GM23248 (cell line): Measurements from ENCODE around the gene TAL1. TPM values are rescaled to one million over a fixed set of nuclear protein-coding genes. Genes with fewer than 3 reads are reported as not detected.

Experiments used
- DNase-seq: peaks from one replicate; pipeline ENCODE4 v3.0.0-alpha.2; 2015
- H2AFZ ChIP-seq: fragments of 200-600 bp; sonication (generic); 2 replicates; pipeline ENCODE4 v1.6.1; 2016; ENCODE audit warnings: antibody characterized with exemption
- H3F3A ChIP-seq: fragments of 200-600 bp; sonication (generic); 2 replicates; pipeline ENCODE4 v1.6.1; 2016; ENCODE audit warnings: mild to moderate bottlenecking, antibody characterized with exemption, mixed run types; ENCODE audit not compliant: insufficient read depth
- H3K27ac ChIP-seq: fragments of 200-600 bp; sonication (generic); 2 replicates; pipeline ENCODE4 v1.5.1; 2016; ENCODE audit warnings: mild to moderate bottlenecking
- H3K27me3 ChIP-seq: fragments of 200-600 bp; sonication (generic); replicated peaks from 2 replicates; pipeline ENCODE4 v1.6.1; 2016; ENCODE audit warnings: mild to moderate bottlenecking; ENCODE audit not compliant: insufficient read depth
- H3K36me3 ChIP-seq: fragments of 200-600 bp; sonication (generic); 2 replicates; pipeline ENCODE4 v1.6.1; 2016; ENCODE audit warnings: low read depth, mild to moderate bottlenecking
- H3K4me1 ChIP-seq: fragments of 200-600 bp; sonication (generic); 2 replicates; pipeline ENCODE4 v1.6.1; 2016; ENCODE audit warnings: mild to moderate bottlenecking; ENCODE audit not compliant: insufficient read depth
- H3K4me2 ChIP-seq: fragments of 200-600 bp; sonication (generic); one replicate; pipeline ENCODE4 v1.6.1; 2016; ENCODE audit warnings: mild to moderate bottlenecking; ENCODE audit not compliant: unreplicated experiment
- H3K4me3 ChIP-seq: fragments of 200-600 bp; sonication (generic); 2 replicates; pipeline ENCODE4 v1.5.1; 2016; ENCODE audit warnings: mild to moderate bottlenecking
- H3K79me2 ChIP-seq: fragments of 200-600 bp; sonication (generic); 2 replicates; pipeline ENCODE4 v1.6.1; 2016; ENCODE audit warnings: mild to moderate bottlenecking; ENCODE audit not compliant: insufficient read depth
- H3K9ac ChIP-seq: fragments of 200-600 bp; sonication (generic); 2 replicates; pipeline ENCODE4 v1.6.1; 2016; ENCODE audit warnings: mild to moderate bottlenecking
- H3K9me2 ChIP-seq: fragments of 200-600 bp; sonication (generic); 2 replicates; pipeline ENCODE4 v1.6.1; 2016; ENCODE audit warnings: mixed run types, mild to moderate bottlenecking, moderate library complexity; ENCODE audit not compliant: insufficient read depth
- H3K9me3 ChIP-seq: fragments of 200-600 bp; sonication (generic); one replicate; pipeline ENCODE4 v1.6.1; 2017; ENCODE audit warnings: low read depth
- H4K20me1 ChIP-seq: fragments of 200-600 bp; sonication (generic); 2 replicates; pipeline ENCODE4 v1.6.0; 2016; ENCODE audit not compliant: insufficient read depth
- EZH2 ChIP-seq: fragments of 200-600 bp; sonication (generic); IDR thresholded peaks from 2 replicates; pipeline ENCODE4 v1.6.1; 2018; ENCODE audit warnings: antibody characterized with exemption, mild to moderate bottlenecking; ENCODE audit not compliant: insufficient read depth, poor library complexity, severe bottlenecking
- EZH2phosphoT487 ChIP-seq: fragments of 200-600 bp; sonication (generic); IDR thresholded peaks from 2 replicates; pipeline ENCODE4 v1.6.1; 2018; ENCODE audit warnings: antibody characterized with exemption, moderate library complexity, mild to moderate bottlenecking, low read depth; ENCODE audit not compliant: insufficient read depth
- WGBS, 2 experiments: methylation state at CpG; one replicate each; pipeline ENCODE4 v1.1.6; 2015 to 2017; ENCODE audit warnings: low lambda C conversion rate in 2 of 2, low coverage in 1 of 2; ENCODE audit errors: missing lambda C conversion rate in 2 of 2; 5-methylcytosine and 5-hydroxymethylcytosine counted together
- in situ Hi-C: fragments of 300-500 bp; cut with MboI; formaldehyde crosslinking; loops from 2 replicates; pipeline ENCODE4 v1.15.0; 2020
- polyA plus RNA-seq: library from polyadenylated mRNA; unstranded; fragments of >200 nt; fragmentation: Nextera tagmentation; extraction: Ambion mirVana; gene quantifications from 2 replicates; pipeline ENCODE4 v1.2.1, GENCODE V29; 2016
- total RNA-seq: library from RNA; depleted of rRNA; stranded (reverse); fragments of >200 nt; shearing (Covaris generic); gene quantifications from 2 replicates; pipeline ENCODE4 v1.2.3, GENCODE V29; 2014

The TAL1 gene
- total and polyA plus RNA-seq, 2 experiments from 2014 or later: not detected

DNA sequence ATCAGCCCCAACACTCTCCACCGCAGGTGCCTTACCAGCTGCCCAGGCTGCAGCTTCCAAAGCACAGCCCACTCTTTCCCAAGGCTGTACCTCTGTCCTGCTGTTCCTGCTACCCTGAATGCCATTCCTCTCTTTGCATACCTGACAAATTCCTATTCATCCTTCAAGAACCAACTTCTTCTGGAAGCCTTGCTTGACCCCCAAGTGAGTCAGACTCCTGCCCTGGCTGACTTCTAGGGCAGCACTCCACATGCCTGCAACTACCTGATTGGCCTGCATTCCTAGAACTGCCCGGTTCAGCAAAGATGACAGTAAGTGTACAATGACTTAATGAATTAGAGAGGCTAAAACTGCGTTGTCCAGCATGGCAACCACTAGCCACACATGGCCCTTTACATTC lies 21.4 kb downstream of the TAL1 start:
- TF ChIP-seq EZH2phosphoT487 (no peak), EZH2 (no peak)
- Histone ChIP-seq H3K36me3 (no peaks in the 10 kb centered on the region), H3K9me3 (no peaks in the 10 kb centered on the region), H4K20me1 (no peaks in the 10 kb centered on the region), H3K9me2 (no peaks in the 10 kb centered on the region), H3K4me3 (no peak overlapping the region), H3F3A (peaks cover 4% of the 10 kb centered on the region; the same call in 1 of the 2 replicates), H3K27me3 (no peaks in the 10 kb centered on the region), H3K79me2 (no peaks in the 10 kb centered on the region), H3K9ac (no peak overlapping the region), H3K4me1 (peaks cover 9% of the 10 kb centered on the region), H3K27ac (no peak overlapping the region), H2AFZ (no peak overlapping the region), H3K4me2 (no peak overlapping the region)
- DNase-seq: no peak
- in situ Hi-C loops: no loop called here
- WGBS, 2 experiments: 58 to 60% methylated on average over 3 of the region's 3 CpGs

- H3K4me2 ChIP-seq: no peak overlapping the region
- no peak overlapping the region for H3K27ac ChIP-seq
- H3K4me1 ChIP-seq: peaks cover 9% of the 10 kb centered on the region
- H3K9me2 ChIP-seq: no peaks in the 10 kb centered on the region
- no peaks in the 10 kb centered on the region for H3K36me3 ChIP-seq
- H4K20me1 ChIP-seq: no peaks in the 10 kb centered on the region
- DNase-seq: no peak
- peaks cover 4% of the 10 kb centered on the region; the same call in 1 of the 2 replicates for H3F3A ChIP-seq
- H3K79me2 ChIP-seq: no peaks in the 10 kb centered on the region
- TF ChIP-seq EZH2 (no peak), EZH2phosphoT487 (no peak)
- in situ Hi-C loops: no loop called here
- no peak overlapping the region for H2AFZ ChIP-seq
- no peaks in the 10 kb centered on the region for H3K9me3 ChIP-seq
- no peak overlapping the region for H3K9ac ChIP-seq
- no peaks in the 10 kb centered on the region for H3K27me3 ChIP-seq
- WGBS, 2 experiments: 48 to 82% methylated on average over 2 to 3 of the region's 3 CpGs
- no peak overlapping the region for H3K4me3 ChIP-seq
These were observed 22.2 kb downstream of the TAL1 start for GRCh38 chr1:47209725-47210325.

- Histone ChIP-seq H3K27ac (no peak overlapping the region), H2AFZ (no peak overlapping the region), H3K4me2 (no peak overlapping the region), H3K27me3 (no peaks in the 10 kb centered on the region), H3K4me1 (peaks cover 9% of the 10 kb centered on the region), H3K9ac (no peak overlapping the region), H3K79me2 (no peaks in the 10 kb centered on the region), H3K4me3 (no peak overlapping the region), H3K36me3 (no peaks in the 10 kb centered on the region), H4K20me1 (no peaks in the 10 kb centered on the region), H3K9me3 (no peaks in the 10 kb centered on the region), H3K9me2 (no peaks in the 10 kb centered on the region), H3F3A (peaks cover 4% of the 10 kb centered on the region; the same call in 1 of the 2 replicates)
- in situ Hi-C loops: no loop called here
- WGBS, 2 experiments: 63 to 76% methylated on average over 8 of the region's 8 CpGs
- no peak for DNase-seq
- TF ChIP-seq EZH2phosphoT487: no peak
- TF ChIP-seq EZH2: no peak
These were observed 22.9 kb downstream of the TAL1 start for GRCh38 chr1:47209091-47209490.

GRCh38 chr1:47208374-47208850 lies 23.6 kb downstream of the TAL1 start:
- no peaks in the 10 kb centered on the region for H3K36me3 ChIP-seq
- H3K9me2 ChIP-seq: no peaks in the 10 kb centered on the region
- no peak overlapping the region for H3K4me3 ChIP-seq
- no peaks in the 10 kb centered on the region for H3K9me3 ChIP-seq
- peaks cover 9% of the 10 kb centered on the region for H3K4me1 ChIP-seq
- no peak overlapping the region for H3K27ac ChIP-seq
- peak; percentile 64 for DNase-seq
- no peak overlapping the region for H3K9ac ChIP-seq
- WGBS, 2 experiments: 14 to 35% methylated on average over 8 to 11 of the region's 11 CpGs
- peaks cover 4% of the 10 kb centered on the region; the same call in 1 of the 2 replicates for H3F3A ChIP-seq
- no peaks in the 10 kb centered on the region for H4K20me1 ChIP-seq
- no peaks in the 10 kb centered on the region for H3K79me2 ChIP-seq
- H3K4me2 ChIP-seq: no peak overlapping the region
- H3K27me3 ChIP-seq: no peaks in the 10 kb centered on the region
- peak overlapping the region; percentile 21; the same call in 1 of the 2 replicates for H2AFZ ChIP-seq
- no peak for TF ChIP-seq EZH2phosphoT487
- TF ChIP-seq EZH2: no peak
- in situ Hi-C loops: no loop called here
